Mesendoderm (in vitro differentiated cells): ENCODE measurements around the gene RYR2.

ENCODE experiments used
- DNase-seq: peaks from one replicate; pipeline ENCODE4 v3.0.0; 2013
- H2AK5ac ChIP-seq: 2 replicates; pipeline ENCODE4 v1.6.1; 2013; ENCODE audit warnings: low read length, inconsistent platforms
- H2BK120ac ChIP-seq: 2 replicates; pipeline ENCODE4 v1.6.1; 2013; ENCODE audit warnings: low read depth, mild to moderate bottlenecking, low read length, moderate library complexity, mixed read lengths
- H2BK15ac ChIP-seq: replicated peaks from 2 replicates; pipeline ENCODE4 v1.6.1; 2013; ENCODE audit warnings: low read depth, mild to moderate bottlenecking, moderate library complexity
- H2BK5ac ChIP-seq: 2 replicates; pipeline ENCODE4 v1.6.1; 2013; ENCODE audit warnings: low read length, inconsistent platforms
- H3K18ac ChIP-seq: 2 replicates; pipeline ENCODE4 v1.6.1; 2013; ENCODE audit warnings: mild to moderate bottlenecking, low read length, mixed read lengths
- H3K23ac ChIP-seq: one replicate; pipeline ENCODE4 v1.6.1; 2013; ENCODE audit warnings: low read length
- H3K27ac ChIP-seq: 2 replicates; pipeline ENCODE4 v1.5.1; 2013; ENCODE audit warnings: low read depth, mild to moderate bottlenecking, inconsistent platforms, low read length, moderate library complexity
- H3K27me3 ChIP-seq: 2 replicates; pipeline ENCODE4 v1.6.1; 2013; ENCODE audit warnings: low read length, control low read depth, mild to moderate bottlenecking, inconsistent platforms; ENCODE audit not compliant: insufficient read depth, poor library complexity
- H3K36me3 ChIP-seq: 2 replicates; pipeline ENCODE4 v1.6.1; 2013; ENCODE audit warnings: low read length, inconsistent platforms; ENCODE audit not compliant: control insufficient read depth, insufficient read depth
- H3K4ac ChIP-seq: one replicate; pipeline ENCODE4 v1.6.1; 2013; ENCODE audit warnings: low read depth, mild to moderate bottlenecking, low read length, moderate library complexity
- H3K4me1 ChIP-seq: 2 replicates; pipeline ENCODE4 v1.6.1; 2013; ENCODE audit warnings: low read depth, low read length, inconsistent platforms; ENCODE audit not compliant: control insufficient read depth
- H3K4me2 ChIP-seq: 2 replicates; pipeline ENCODE4 v1.6.1; 2013; ENCODE audit warnings: low read length
- H3K4me3 ChIP-seq: 2 replicates; pipeline ENCODE4 v1.5.1; 2013; ENCODE audit warnings: mild to moderate bottlenecking, low read length
- H3K56ac ChIP-seq: one replicate; pipeline ENCODE4 v1.6.1; 2013; ENCODE audit warnings: low read length
- H3K79me1 ChIP-seq: 2 replicates; pipeline ENCODE4 v1.6.1; 2013; ENCODE audit warnings: low read length, inconsistent platforms
- H3K79me2 ChIP-seq: 2 replicates; pipeline ENCODE4 v1.6.1; 2013; ENCODE audit warnings: mild to moderate bottlenecking, low read length; ENCODE audit not compliant: control insufficient read depth, insufficient read depth
- H3K9ac ChIP-seq: 2 replicates; pipeline ENCODE4 v1.6.1; 2013; ENCODE audit warnings: low read length, inconsistent platforms
- H4K5ac ChIP-seq: one replicate; pipeline ENCODE4 v1.6.1; 2013; ENCODE audit warnings: low read length
- H4K8ac ChIP-seq: one replicate; pipeline ENCODE4 v1.6.1; 2013; ENCODE audit warnings: low read depth, mild to moderate bottlenecking, control low read depth, low read length, moderate library complexity
- WGBS: extraction: QIAGEN DNeasy Blood & Tissue Kit; methylation state at CpG from one replicate; pipeline ENCODE4 v1.1.7; 2013; ENCODE audit warnings: low lambda C conversion rate, missing lambda C conversion rate; ENCODE audit not compliant: insufficient coverage; ENCODE audit errors: extremely low coverage; 5-methylcytosine and 5-hydroxymethylcytosine counted together

Gene RYR2

DNA sequence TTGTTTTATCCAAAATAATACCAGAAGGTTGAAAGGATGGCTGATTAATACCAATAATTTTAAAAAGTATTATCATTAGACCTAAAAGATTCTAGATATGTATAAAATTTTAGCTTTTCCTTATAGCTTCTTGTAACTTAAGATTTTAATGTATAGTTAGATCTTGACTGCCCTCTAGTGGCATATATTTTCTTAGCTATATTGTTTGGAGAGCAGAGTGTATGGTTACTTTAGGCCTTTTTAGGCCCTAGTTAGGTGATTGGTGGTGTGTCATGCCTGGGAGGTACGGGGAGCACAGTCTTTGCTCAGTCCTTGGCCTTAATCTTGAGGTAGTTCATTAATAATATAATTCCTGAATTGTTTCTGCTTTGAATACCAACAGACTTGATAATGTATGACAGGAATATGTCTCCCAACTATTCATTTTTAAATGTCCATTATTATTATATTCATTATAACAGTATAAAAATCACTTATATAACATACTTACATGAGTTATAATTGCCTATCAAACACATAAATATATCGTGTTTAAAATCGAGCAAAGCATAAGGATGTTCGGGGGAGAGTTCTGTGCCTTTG, 520.3 kb downstream of the RYR2 start:
- Histone ChIP-seq H3K79me1 (no peaks in the 10 kb centered on the region), H2BK15ac (no peak overlapping the region), H3K4me2 (no peak overlapping the region), H3K27me3 (no peaks in the 10 kb centered on the region), H2AK5ac (no peak overlapping the region), H4K8ac (no peak overlapping the region), H4K5ac (no peak overlapping the region), H3K56ac (no peak overlapping the region), H3K18ac (no peak overlapping the region), H3K36me3 (no peaks in the 10 kb centered on the region), H3K79me2 (no peaks in the 10 kb centered on the region), H3K27ac (no peak overlapping the region), H3K4me3 (no peak overlapping the region), H2BK5ac (no peak overlapping the region), H3K23ac (no peak overlapping the region), H3K9ac (no peak overlapping the region), H3K4me1 (no peaks in the 10 kb centered on the region), H3K4ac (no peak overlapping the region), H2BK120ac (no peak overlapping the region)
- peak; percentile 85 for DNase-seq
- WGBS = no CpG with 5 or more reads among the region's 4 CpGs

DNA sequence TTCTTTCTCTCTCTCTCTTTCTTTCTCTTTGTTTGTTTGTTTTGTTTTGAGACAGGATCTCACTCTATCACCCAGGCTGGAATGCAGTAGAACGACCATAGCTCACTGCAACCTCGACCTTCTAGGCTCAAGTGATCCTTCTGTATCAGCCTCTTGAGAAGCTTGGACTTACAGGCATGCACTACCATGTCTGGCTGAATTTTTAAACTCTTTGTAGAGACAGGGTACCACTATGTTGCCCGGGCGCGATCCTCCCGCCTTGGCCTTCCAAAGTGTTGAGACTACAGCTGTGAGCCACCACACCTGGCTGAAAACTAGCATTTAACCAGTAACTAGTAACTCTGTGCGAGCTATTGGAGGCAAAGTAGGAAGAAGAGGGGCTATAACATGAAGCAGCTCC, 523.3 kb downstream of the RYR2 start:
- no peak overlapping the region for H3K18ac ChIP-seq
- no peak overlapping the region for H4K8ac ChIP-seq
- H3K79me2 ChIP-seq = no peaks in the 10 kb centered on the region
- H3K36me3 ChIP-seq = no peaks in the 10 kb centered on the region
- H3K79me1 ChIP-seq = no peaks in the 10 kb centered on the region
- H3K27ac ChIP-seq = no peak overlapping the region
- no peak overlapping the region for H3K23ac ChIP-seq
- no peak overlapping the region for H3K4me3 ChIP-seq
- no peak overlapping the region for H3K4me2 ChIP-seq
- WGBS = no CpG with 5 or more reads among the region's 7 CpGs
- H3K4ac ChIP-seq = no peak overlapping the region
- no peak overlapping the region for H4K5ac ChIP-seq
- H3K4me1 ChIP-seq = no peaks in the 10 kb centered on the region
- H3K56ac ChIP-seq = no peak overlapping the region
- no peaks in the 10 kb centered on the region for H3K27me3 ChIP-seq
- H2BK120ac ChIP-seq = no peak overlapping the region
- DNase-seq = no peak
- no peak overlapping the region for H2BK15ac ChIP-seq
- no peak overlapping the region for H2BK5ac ChIP-seq
- no peak overlapping the region for H2AK5ac ChIP-seq
- no peak overlapping the region for H3K9ac ChIP-seq

DNA sequence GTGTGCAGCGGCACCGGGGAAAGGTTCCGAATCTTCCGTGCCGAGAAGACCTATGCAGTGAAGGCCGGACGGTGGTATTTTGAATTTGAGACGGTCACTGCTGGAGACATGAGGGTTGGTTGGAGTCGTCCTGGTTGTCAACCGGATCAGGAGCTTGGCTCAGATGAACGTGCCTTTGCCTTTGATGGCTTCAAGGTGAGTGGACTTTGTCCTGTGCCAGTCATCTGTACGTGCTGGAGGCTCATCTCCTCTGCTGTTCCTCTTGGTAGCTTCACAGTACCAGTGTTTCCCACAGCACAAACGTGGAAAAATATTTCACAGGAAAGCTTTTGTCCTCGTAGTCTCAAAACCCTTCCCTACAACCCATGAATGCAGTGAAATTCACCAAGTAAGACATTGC, 524.6 kb downstream of the RYR2 start:
- Histone ChIP-seq H3K27me3 (no peaks in the 10 kb centered on the region), H2BK15ac (no peak overlapping the region), H2BK5ac (no peak overlapping the region), H3K4me2 (no peak overlapping the region), H3K36me3 (no peaks in the 10 kb centered on the region), H3K23ac (no peak overlapping the region), H3K79me1 (no peaks in the 10 kb centered on the region), H4K5ac (no peak overlapping the region), H3K4me1 (no peaks in the 10 kb centered on the region), H3K18ac (no peak overlapping the region), H3K56ac (no peak overlapping the region), H3K4ac (no peak overlapping the region), H3K9ac (no peak overlapping the region), H4K8ac (no peak overlapping the region), H2BK120ac (no peak overlapping the region), H3K79me2 (no peaks in the 10 kb centered on the region), H3K4me3 (no peak overlapping the region), H3K27ac (no peak overlapping the region), H2AK5ac (no peak overlapping the region)
- no peak for DNase-seq
- WGBS = no CpG with 5 or more reads among the region's 14 CpGs

DNA sequence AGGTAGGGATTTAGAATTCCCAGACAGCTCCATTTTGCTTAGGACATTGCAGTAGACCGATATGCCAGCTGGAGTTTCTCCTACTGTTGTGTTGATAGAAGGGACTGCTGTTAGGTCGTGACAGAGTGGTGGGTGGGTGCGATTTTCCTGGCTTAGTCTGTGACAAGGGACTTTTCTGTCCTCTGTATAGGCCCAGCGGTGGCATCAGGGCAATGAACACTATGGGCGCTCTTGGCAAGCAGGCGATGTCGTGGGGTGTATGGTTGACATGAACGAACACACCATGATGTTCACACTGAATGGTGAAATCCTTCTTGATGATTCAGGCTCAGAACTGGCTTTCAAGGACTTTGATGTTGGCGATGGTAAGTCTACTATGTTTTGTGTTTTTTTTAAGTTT, 527.0 kb downstream of the RYR2 start:
- Histone ChIP-seq H3K4me1 (no peaks in the 10 kb centered on the region), H3K23ac (no peak overlapping the region), H3K27ac (no peak overlapping the region), H2BK120ac (no peak overlapping the region), H2BK5ac (no peak overlapping the region), H3K27me3 (no peaks in the 10 kb centered on the region), H3K4me2 (no peak overlapping the region), H3K79me1 (no peaks in the 10 kb centered on the region), H3K36me3 (no peaks in the 10 kb centered on the region), H4K8ac (no peak overlapping the region), H4K5ac (no peak overlapping the region), H3K79me2 (no peaks in the 10 kb centered on the region), H3K18ac (no peak overlapping the region), H3K9ac (no peak overlapping the region), H3K4ac (no peak overlapping the region), H2BK15ac (no peak overlapping the region), H3K56ac (no peak overlapping the region), H2AK5ac (no peak overlapping the region), H3K4me3 (no peak overlapping the region)
- WGBS = no CpG with 5 or more reads among the region's 9 CpGs
- no peak for DNase-seq

DNA sequence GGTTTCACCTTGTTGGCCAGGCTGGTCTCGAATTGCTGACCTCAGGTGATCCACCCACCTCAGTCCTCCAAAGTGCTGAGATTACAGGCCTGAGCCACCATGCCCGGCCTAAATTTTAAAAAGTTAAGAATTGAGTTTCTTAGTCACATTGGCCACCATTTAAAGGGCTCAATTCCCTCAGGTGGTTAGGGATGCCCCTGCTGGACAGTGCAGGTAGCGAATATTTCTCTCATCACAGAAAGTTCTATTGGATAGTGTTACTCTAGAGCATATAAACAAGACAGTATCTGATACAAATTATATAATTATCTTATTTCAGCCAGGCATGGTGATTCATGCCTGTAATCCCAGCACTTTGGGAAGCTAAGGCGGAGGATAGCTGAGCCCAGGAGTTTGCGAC, 528.5 kb downstream of the RYR2 start:
- no peaks in the 10 kb centered on the region for H3K4me1 ChIP-seq
- H3K79me2 ChIP-seq = no peaks in the 10 kb centered on the region
- H3K18ac ChIP-seq = no peak overlapping the region
- no CpG with 5 or more reads among the region's 5 CpGs for WGBS
- no peak overlapping the region for H2BK15ac ChIP-seq
- no peak overlapping the region for H3K56ac ChIP-seq
- no peak overlapping the region for H3K27ac ChIP-seq
- H4K5ac ChIP-seq = no peak overlapping the region
- peak; percentile 20 for DNase-seq
- H3K4me3 ChIP-seq = no peak overlapping the region
- H2BK5ac ChIP-seq = no peak overlapping the region
- no peak overlapping the region for H2BK120ac ChIP-seq
- H3K4me2 ChIP-seq = no peak overlapping the region
- H3K27me3 ChIP-seq = no peaks in the 10 kb centered on the region
- H2AK5ac ChIP-seq = no peak overlapping the region
- no peak overlapping the region for H4K8ac ChIP-seq
- no peak overlapping the region for H3K9ac ChIP-seq
- no peaks in the 10 kb centered on the region for H3K79me1 ChIP-seq
- no peaks in the 10 kb centered on the region for H3K36me3 ChIP-seq
- no peak overlapping the region for H3K23ac ChIP-seq
- H3K4ac ChIP-seq = no peak overlapping the region

DNA sequence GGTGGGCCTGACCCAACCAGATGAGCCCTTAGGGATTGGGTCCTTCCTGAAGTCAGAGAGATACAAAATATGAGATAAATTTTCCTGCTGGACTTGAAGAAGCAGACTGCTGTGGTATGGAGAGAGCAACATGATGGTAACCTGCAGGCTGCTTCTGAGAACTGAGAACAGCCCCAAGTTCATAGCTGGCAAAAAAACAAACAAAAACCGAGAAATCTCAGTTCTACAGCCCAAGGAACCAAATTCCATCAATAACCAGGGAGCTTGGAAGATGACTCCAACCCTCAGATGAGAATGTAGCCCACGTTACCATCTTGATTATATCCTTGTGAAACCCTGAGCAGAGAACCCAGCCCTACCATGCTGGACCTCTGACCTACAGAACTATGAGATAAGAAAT, 532.6 kb downstream of the RYR2 start:
- H3K4me3 ChIP-seq = no peak overlapping the region
- H3K79me1 ChIP-seq = no peaks in the 10 kb centered on the region
- H4K5ac ChIP-seq = no peak overlapping the region
- DNase-seq = no peak
- H4K8ac ChIP-seq = no peak overlapping the region
- H3K4ac ChIP-seq = no peak overlapping the region
- H3K56ac ChIP-seq = no peak overlapping the region
- H3K23ac ChIP-seq = no peak overlapping the region
- H2BK120ac ChIP-seq = no peak overlapping the region
- no peak overlapping the region for H2BK5ac ChIP-seq
- no peak overlapping the region for H3K9ac ChIP-seq
- no peak overlapping the region for H2AK5ac ChIP-seq
- no peaks in the 10 kb centered on the region for H3K27me3 ChIP-seq
- no peak overlapping the region for H2BK15ac ChIP-seq
- H3K18ac ChIP-seq = no peak overlapping the region
- H3K36me3 ChIP-seq = no peaks in the 10 kb centered on the region
- no peaks in the 10 kb centered on the region for H3K4me1 ChIP-seq
- no peak overlapping the region for H3K27ac ChIP-seq
- no CpG with 5 or more reads among the region's 2 CpGs for WGBS
- no peaks in the 10 kb centered on the region for H3K79me2 ChIP-seq
- no peak overlapping the region for H3K4me2 ChIP-seq
